Measurements from ENCODE around the gene SLC1A5.
"Not testable (repeated sequence)": the region's sequence is repeated elsewhere in the genome, so short reads cannot be mapped to it uniquely, and the experiment has no call there.

The SLC1A5 gene

DNA sequence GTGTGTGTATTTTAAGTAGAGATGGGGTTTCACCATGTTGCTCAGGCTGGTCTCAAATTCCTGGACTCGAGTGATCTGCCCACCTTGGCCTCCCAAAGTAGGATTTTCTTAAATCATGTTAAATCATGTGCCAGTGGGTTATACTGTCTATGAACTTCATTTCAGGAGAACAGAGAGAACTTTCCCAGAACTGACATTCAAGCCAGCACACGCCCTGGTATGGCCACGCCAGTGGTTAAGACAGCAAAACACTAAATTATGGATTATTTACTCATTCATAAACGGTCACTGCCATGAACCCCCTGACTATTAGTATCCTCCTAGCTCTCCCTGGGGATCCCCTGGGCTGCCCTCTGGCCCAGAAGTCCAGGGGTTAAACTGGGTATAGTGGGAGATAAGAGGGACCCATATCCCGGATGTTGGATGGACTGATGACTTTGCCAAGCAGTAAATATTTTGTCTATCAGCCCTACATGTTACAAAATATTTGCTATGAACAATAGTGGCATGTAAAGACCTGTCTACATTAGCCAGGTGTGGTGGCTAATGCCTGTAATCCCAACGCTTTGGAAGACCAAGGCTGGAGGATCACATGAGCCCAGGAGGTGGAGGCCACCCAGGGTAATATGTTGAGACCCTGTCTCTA is 26.0 kb downstream of the SLC1A5 start:
- Histone ChIP-seq H3K36me3 (no peaks in the 10 kb centered on the region), H3K4me3 (ENCODE audit: low read depth in 1 of 2, low read length in 1 of 2) (no peak overlapping the region), H3K4me1 (ENCODE audit: control insufficient read depth in 1 of 2, insufficient read depth in 1 of 2, low read depth in 1 of 2, low read length in 1 of 2) (no peaks in the 10 kb centered on the region), H3K27me3 (no peaks in the 10 kb centered on the region), H3K9me3 (no peaks in the 10 kb centered on the region), H3K27ac (no peak overlapping the region)
- TF ChIP-seq, protein P1, sequence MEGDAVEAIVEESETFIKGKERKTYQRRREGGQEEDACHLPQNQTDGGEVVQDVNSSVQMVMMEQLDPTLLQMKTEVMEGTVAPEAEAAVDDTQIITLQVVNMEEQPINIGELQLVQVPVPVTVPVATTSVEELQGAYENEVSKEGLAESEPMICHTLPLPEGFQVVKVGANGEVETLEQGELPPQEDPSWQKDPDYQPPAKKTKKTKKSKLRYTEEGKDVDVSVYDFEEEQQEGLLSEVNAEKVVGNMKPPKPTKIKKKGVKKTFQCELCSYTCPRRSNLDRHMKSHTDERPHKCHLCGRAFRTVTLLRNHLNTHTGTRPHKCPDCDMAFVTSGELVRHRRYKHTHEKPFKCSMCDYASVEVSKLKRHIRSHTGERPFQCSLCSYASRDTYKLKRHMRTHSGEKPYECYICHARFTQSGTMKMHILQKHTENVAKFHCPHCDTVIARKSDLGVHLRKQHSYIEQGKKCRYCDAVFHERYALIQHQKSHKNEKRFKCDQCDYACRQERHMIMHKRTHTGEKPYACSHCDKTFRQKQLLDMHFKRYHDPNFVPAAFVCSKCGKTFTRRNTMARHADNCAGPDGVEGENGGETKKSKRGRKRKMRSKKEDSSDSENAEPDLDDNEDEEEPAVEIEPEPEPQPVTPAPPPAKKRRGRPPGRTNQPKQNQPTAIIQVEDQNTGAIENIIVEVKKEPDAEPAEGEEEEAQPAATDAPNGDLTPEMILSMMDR (IDR thresholded peaks at IDR 0.05), result no peak

DNA sequence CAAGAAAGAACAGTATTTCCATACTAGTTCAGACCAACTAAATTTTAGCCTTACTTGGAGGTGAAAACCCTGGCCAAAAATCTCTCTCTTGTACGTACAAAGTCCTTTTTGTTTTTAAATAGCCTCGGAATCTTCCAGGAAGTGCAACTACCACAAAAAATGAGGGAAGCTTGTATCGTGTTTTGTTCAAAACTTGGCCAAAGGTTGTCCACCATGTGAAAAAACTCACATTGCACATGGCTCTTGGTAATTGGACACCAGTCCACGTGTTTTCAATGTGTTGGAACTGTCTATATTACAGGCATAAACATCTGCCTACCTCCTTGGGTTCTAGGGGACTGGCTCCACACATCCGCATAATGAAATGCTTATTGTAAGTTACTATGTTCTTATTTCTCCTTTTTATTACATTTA is 27.0 kb downstream of the SLC1A5 start:
- Histone ChIP-seq H3K9me3 (no peaks in the 10 kb centered on the region), H3K27ac (no peak overlapping the region), H3K4me3 (ENCODE audit: low read depth in 1 of 2, low read length in 1 of 2) (no peak overlapping the region), H3K36me3 (peaks cover 4% of the 10 kb centered on the region), H3K27me3 (no peaks in the 10 kb centered on the region), H3K4me1 (ENCODE audit: control insufficient read depth in 1 of 2, insufficient read depth in 1 of 2, low read depth in 1 of 2, low read length in 1 of 2) (no peaks in the 10 kb centered on the region)
- TF ChIP-seq, protein P1 (IDR thresholded peaks at IDR 0.05), result no peak

DNA sequence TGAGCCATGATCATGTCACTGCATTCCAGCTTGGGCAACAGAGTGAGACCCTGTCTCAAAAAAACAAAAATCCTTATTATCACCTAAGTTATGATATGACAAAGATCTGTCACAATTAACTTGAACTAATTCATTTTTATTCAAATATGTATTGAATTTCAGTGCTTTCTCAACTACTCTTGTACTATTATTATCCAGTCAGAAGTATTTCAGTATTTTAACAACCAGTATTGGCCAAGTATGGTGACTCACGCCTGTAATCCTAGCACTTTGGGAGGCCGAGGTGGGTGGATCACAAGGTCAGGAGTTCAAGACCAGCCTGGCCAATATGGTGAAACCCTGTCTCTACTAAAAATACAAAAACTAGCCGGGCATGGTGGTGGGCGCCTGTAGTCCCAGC is 27.5 kb downstream of the SLC1A5 start:
- not testable (repeated sequence) for H3K27ac ChIP-seq; H3K9me3 ChIP-seq; H3K27me3 ChIP-seq; H3K4me3 ChIP-seq (ENCODE audit: low read depth in 1 of 2, low read length in 1 of 2); H3K4me1 ChIP-seq (ENCODE audit: control insufficient read depth in 1 of 2, insufficient read depth in 1 of 2, low read depth in 1 of 2, low read length in 1 of 2); H3K36me3 ChIP-seq

DNA sequence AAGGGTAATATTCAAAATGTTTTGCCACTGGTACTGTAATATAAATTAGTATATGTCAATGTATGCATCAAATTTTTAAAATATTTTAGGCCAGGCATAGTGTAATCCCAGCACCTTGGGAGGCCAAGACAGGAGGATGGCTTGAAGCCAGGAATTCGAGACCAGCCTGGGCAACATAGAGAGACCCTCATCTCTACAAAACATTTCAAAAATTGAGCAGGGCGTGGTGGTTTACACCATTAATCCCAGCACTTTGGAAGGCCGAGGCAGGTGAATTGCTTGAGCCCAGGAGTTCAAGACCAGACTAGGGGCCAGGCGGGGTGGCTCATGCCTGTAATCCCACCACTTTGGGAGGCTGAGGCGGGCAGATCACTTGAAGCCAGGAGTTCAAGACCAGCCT is 28.0 kb downstream of the SLC1A5 start:
- no peaks in the 10 kb centered on the region for H3K27me3 ChIP-seq
- H3K4me3 ChIP-seq (ENCODE audit: low read depth in 1 of 2, low read length in 1 of 2), result no peak overlapping the region
- peaks cover 0 to under 1% of the 10 kb centered on the region in 2 experiments for H3K4me1 ChIP-seq (ENCODE audit: control insufficient read depth in 1 of 2, insufficient read depth in 1 of 2, low read depth in 1 of 2, low read length in 1 of 2)
- H3K9me3 ChIP-seq, result no peaks in the 10 kb centered on the region
- TF ChIP-seq, protein P1 (IDR thresholded peaks at IDR 0.05), result no peak
- H3K36me3 ChIP-seq, result peaks cover 7% of the 10 kb centered on the region
- H3K27ac ChIP-seq, result no peak overlapping the region

DNA sequence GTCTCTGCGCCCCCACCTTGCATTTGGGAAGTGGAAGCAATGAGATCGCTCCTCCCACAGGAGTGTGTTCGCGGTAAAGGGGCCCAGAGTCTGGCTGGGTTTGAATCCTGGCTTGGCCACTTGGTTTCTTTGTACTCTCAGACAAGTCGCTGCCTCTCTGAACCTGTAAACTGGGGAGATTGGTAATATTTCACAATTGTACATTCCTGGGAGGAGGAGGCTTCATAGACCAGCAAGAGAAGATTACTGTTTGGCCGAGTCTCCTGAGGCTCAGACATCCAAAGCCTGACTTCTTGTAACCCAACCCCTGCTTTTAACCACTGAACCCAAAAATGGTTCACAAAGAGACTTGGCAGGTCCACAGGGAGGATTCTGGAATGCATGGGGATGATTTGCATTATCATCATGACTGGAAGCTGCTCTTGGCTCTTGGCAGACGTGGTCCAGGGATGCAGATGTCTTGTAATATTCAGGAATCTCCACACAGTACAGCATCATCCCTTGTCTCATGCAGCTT is 28.5 kb downstream of the SLC1A5 start:
- Histone ChIP-seq H3K27ac (no peak overlapping the region), H3K36me3 (peaks cover 7% of the 10 kb centered on the region), H3K4me1 (ENCODE audit: control insufficient read depth in 1 of 2, insufficient read depth in 1 of 2, low read depth in 1 of 2, low read length in 1 of 2) (peaks cover 0 to 5% of the 10 kb centered on the region in 2 experiments), H3K9me3 (no peaks in the 10 kb centered on the region), H3K4me3 (ENCODE audit: low read depth in 1 of 2, low read length in 1 of 2) (no peak overlapping the region), H3K27me3 (no peaks in the 10 kb centered on the region)
- TF ChIP-seq, protein P1 (IDR thresholded peaks at IDR 0.05), result no peak

DNA sequence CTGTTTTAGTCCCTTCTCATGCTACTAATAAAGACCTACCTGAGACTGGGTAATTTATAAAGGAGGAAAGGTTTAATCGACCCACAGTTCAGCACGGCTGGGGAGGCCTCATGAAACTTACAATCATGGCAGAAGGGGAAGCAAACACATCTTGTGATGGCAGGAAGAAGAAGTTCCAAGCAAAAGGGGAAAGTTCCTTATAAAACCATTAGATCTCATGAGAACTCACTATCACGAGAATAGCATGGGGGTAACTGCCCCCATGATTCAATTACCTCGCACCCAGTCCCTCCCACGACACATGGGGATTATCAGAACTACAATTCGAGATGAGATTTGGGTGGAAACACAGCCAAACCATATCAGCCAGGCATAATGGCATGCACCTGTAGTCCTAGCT is 29.2 kb downstream of the SLC1A5 start:
- TF ChIP-seq, protein P1 (IDR thresholded peaks at IDR 0.05), result no peak
- Histone ChIP-seq H3K36me3 (peaks cover 7% of the 10 kb centered on the region), H3K9me3 (no peaks in the 10 kb centered on the region), H3K4me3 (ENCODE audit: low read depth in 1 of 2, low read length in 1 of 2) (no peak overlapping the region), H3K27ac (no peak overlapping the region), H3K27me3 (no peaks in the 10 kb centered on the region), H3K4me1 (ENCODE audit: control insufficient read depth in 1 of 2, insufficient read depth in 1 of 2, low read depth in 1 of 2, low read length in 1 of 2) (peaks cover 0 to 5% of the 10 kb centered on the region in 2 experiments)

All from neutrophil (primary cell).